WTC11 (cell line): ENCODE measurements around the gene OAS1. TPM values are rescaled to one million over a fixed set of nuclear protein-coding genes. Genes with fewer than 3 reads are reported as not detected.

Source experiments
- ATAC-seq: fragments of 200-7000 bp; cut with Tn5 transposase; 2 replicates; pipeline ENCODE4 v1.10.0; 2021; ENCODE audit warnings: mild to moderate bottlenecking, moderate library complexity
- CTCF ChIA-PET: fragments of 300-600 bp; sonication (Branson Sonifier 250); formaldehyde crosslinking; loops from one replicate; lab custom pipeline; 2021; ENCODE audit warnings: antibody characterized with exemption; lab: Charles Lee
- POLR2A ChIA-PET: fragments of 350-600 bp; sonication (Branson Sonifier 250); formaldehyde crosslinking; loops from one replicate; lab custom pipeline; 2021; ENCODE audit warnings: antibody characterized with exemption; lab: Charles Lee
- DNase-seq: peaks from one replicate; pipeline ENCODE4 v3.0.0; 2021; ENCODE audit warnings: low spot score
- H3K27ac Mint-ChIP-seq: 2 replicates; pipeline ENCODE4 v1.8.0; 2021; ENCODE audit warnings: mixed read lengths
- H3K27me3 Mint-ChIP-seq: 2 replicates; pipeline ENCODE4 v1.8.0; 2021; ENCODE audit warnings: low read depth, mild to moderate bottlenecking, moderate library complexity, mixed read lengths
- H3K36me3 Mint-ChIP-seq: 2 replicates; pipeline ENCODE4 v1.8.0; 2021; ENCODE audit warnings: mixed read lengths
- H3K4me1 Mint-ChIP-seq: 2 replicates; pipeline ENCODE4 v1.8.0; 2022; ENCODE audit warnings: mixed read lengths
- H3K4me3 Mint-ChIP-seq: 2 replicates; pipeline ENCODE4 v1.8.0; 2021; ENCODE audit warnings: mild to moderate bottlenecking, moderate library complexity, mixed read lengths
- H3K9me3 Mint-ChIP-seq: 2 replicates; pipeline ENCODE4 v1.8.0; 2021; ENCODE audit warnings: mixed read lengths
- ATF1 ChIP-seq: sonication (generic); formaldehyde crosslinking; IDR thresholded peaks from 2 replicates; pipeline ENCODE4 v1.8.1; 2023; ENCODE audit warnings: mild to moderate bottlenecking, moderate library complexity, missing genetic modification reagents
- ELF4 ChIP-seq: sonication (generic); formaldehyde crosslinking; IDR thresholded peaks from 2 replicates; pipeline ENCODE4 v1.8.1; 2022; ENCODE audit warnings: low read depth, mild to moderate bottlenecking, moderate library complexity, missing genetic modification reagents
- FOXJ3 ChIP-seq: sonication (generic); formaldehyde crosslinking; IDR thresholded peaks from 2 replicates; pipeline ENCODE4 v1.9.0; 2021; ENCODE audit warnings: missing genetic modification reagents, mild to moderate bottlenecking, borderline replicate concordance
- GTF2I ChIP-seq: fragments of 250-450 bp; sonication (Bioruptor Pico); conservative IDR thresholded peaks from 2 replicates; pipeline ENCODE4 v1.4.0; 2021; ENCODE audit warnings: mild to moderate bottlenecking
- HMGXB4 ChIP-seq: sonication (generic); formaldehyde crosslinking; IDR thresholded peaks from 2 replicates; pipeline ENCODE4 v1.8.1; 2023; ENCODE audit warnings: mild to moderate bottlenecking, moderate library complexity, missing genetic modification reagents
- KAT7 ChIP-seq: sonication (generic); formaldehyde crosslinking; IDR thresholded peaks from 2 replicates; pipeline ENCODE4 v1.8.1; 2023; ENCODE audit warnings: missing genetic modification reagents, mild to moderate bottlenecking, borderline replicate concordance
- MYBL2 ChIP-seq: sonication (generic); formaldehyde crosslinking; IDR thresholded peaks from 2 replicates; pipeline ENCODE4 v1.8.1; 2023; ENCODE audit warnings: mild to moderate bottlenecking, moderate library complexity, missing genetic modification reagents
- NFATC4 ChIP-seq: fragments of 250-450 bp; sonication (Bioruptor Pico); IDR thresholded peaks from 2 replicates; pipeline ENCODE4 v1.9.0; 2021; ENCODE audit warnings: mild to moderate bottlenecking
- NFYB ChIP-seq: sonication (generic); formaldehyde crosslinking; conservative IDR thresholded peaks from 2 replicates; pipeline ENCODE4 v1.8.0; 2022; ENCODE audit warnings: low read depth, missing genetic modification reagents
- SMAD3 ChIP-seq: sonication (generic); formaldehyde crosslinking; IDR thresholded peaks from 2 replicates; pipeline ENCODE4 v1.8.0; 2022; ENCODE audit warnings: missing genetic modification reagents, mild to moderate bottlenecking, borderline replicate concordance
- SOX15 ChIP-seq: fragments of 250-450 bp; sonication (Bioruptor Pico); IDR thresholded peaks from 2 replicates; pipeline ENCODE4 v1.9.0; 2021; ENCODE audit warnings: mild to moderate bottlenecking
- TEAD1 ChIP-seq: sonication (generic); formaldehyde crosslinking; IDR thresholded peaks from 2 replicates; pipeline ENCODE4 v1.8.0; 2022; ENCODE audit warnings: mild to moderate bottlenecking, missing genetic modification reagents
- ZBTB43 ChIP-seq: sonication (generic); formaldehyde crosslinking; IDR thresholded peaks from 2 replicates; pipeline ENCODE4 v1.8.1; 2023; ENCODE audit warnings: mild to moderate bottlenecking, missing genetic modification reagents
- ZNF121 ChIP-seq: sonication (generic); formaldehyde crosslinking; IDR thresholded peaks from 2 replicates; pipeline ENCODE4 v1.8.0; 2023; ENCODE audit warnings: missing genetic modification reagents
- ZNF138 ChIP-seq: sonication (generic); formaldehyde crosslinking; conservative IDR thresholded peaks from 2 replicates; pipeline ENCODE4 v1.8.1; 2022; ENCODE audit warnings: mild to moderate bottlenecking, moderate library complexity, missing genetic modification reagents
- total RNA-seq: library from RNA; stranded (reverse); gene quantifications from 3 replicates; pipeline ENCODE4 v1.2.3, GENCODE V29; 2021
- TF ChIP-seq, protein P1 (sequence below): sonication (generic); formaldehyde crosslinking; IDR thresholded peaks from 2 replicates; pipeline ENCODE4 v1.8.0; 2023; ENCODE audit warnings: missing genetic modification reagents, mild to moderate bottlenecking, borderline replicate concordance
- TF ChIP-seq, protein P2 (sequence below): sonication (generic); formaldehyde crosslinking; IDR thresholded peaks from 2 replicates; pipeline ENCODE4 v1.8.1; 2022; ENCODE audit warnings: missing genetic modification reagents, borderline replicate concordance
- TF ChIP-seq, protein P3 (sequence below): sonication (generic); formaldehyde crosslinking; IDR thresholded peaks from 2 replicates; pipeline ENCODE4 v1.8.1; 2022; ENCODE audit warnings: low read depth, missing genetic modification reagents, borderline replicate concordance
- TF ChIP-seq, protein P4 (sequence below): sonication (generic); formaldehyde crosslinking; IDR thresholded peaks from 2 replicates; pipeline ENCODE4 v1.8.1; 2022; ENCODE audit warnings: mild to moderate bottlenecking, moderate library complexity, missing genetic modification reagents
- TF ChIP-seq, protein P5 (sequence below): sonication (generic); formaldehyde crosslinking; IDR thresholded peaks from 2 replicates; pipeline ENCODE4 v1.8.0; 2022; ENCODE audit warnings: mild to moderate bottlenecking, missing genetic modification reagents
- TF ChIP-seq, protein P6 (sequence below): fragments of 250-450 bp; sonication (Bioruptor Pico); IDR thresholded peaks from 2 replicates; pipeline ENCODE4 v2.1.2; 2022; ENCODE audit warnings: mild to moderate bottlenecking, moderate library complexity
- TF ChIP-seq, protein P7 (sequence below): sonication (generic); formaldehyde crosslinking; IDR thresholded peaks from 2 replicates; pipeline ENCODE4 v1.8.1; 2022; ENCODE audit warnings: low read depth, mild to moderate bottlenecking, moderate library complexity, missing genetic modification reagents, borderline replicate concordance

Gene OAS1
- total RNA-seq, 1 experiment from 2014 or later = 0.24 TPM

GRCh38 chr12:112859291-112859690, 47.5 kb upstream of the OAS1 start:
- Mint-ChIP-seq H3K27ac (no peak overlapping the region), H3K27me3 (peaks cover 2% of the 10 kb centered on the region; the same call in 1 of the 2 replicates), H3K4me3 (no peak overlapping the region), H3K4me1 (peaks cover 11% of the 10 kb centered on the region), H3K36me3 (no peaks in the 10 kb centered on the region), H3K9me3 (no peaks in the 10 kb centered on the region; the same call in 1 of the 2 replicates)
- CTCF ChIA-PET = no interaction called here
- TF ChIP-seq FOXJ3 (no peak), ZNF138 (CRISPR knock-in tag) (no peak), ELF4 (CRISPR knock-in tag) (no peak), KAT7 (CRISPR knock-in tag) (no peak), GTF2I (no peak), MYBL2 (no peak), NFATC4 (CRISPR knock-in tag) (no peak)
- TF ChIP-seq, protein P1, sequence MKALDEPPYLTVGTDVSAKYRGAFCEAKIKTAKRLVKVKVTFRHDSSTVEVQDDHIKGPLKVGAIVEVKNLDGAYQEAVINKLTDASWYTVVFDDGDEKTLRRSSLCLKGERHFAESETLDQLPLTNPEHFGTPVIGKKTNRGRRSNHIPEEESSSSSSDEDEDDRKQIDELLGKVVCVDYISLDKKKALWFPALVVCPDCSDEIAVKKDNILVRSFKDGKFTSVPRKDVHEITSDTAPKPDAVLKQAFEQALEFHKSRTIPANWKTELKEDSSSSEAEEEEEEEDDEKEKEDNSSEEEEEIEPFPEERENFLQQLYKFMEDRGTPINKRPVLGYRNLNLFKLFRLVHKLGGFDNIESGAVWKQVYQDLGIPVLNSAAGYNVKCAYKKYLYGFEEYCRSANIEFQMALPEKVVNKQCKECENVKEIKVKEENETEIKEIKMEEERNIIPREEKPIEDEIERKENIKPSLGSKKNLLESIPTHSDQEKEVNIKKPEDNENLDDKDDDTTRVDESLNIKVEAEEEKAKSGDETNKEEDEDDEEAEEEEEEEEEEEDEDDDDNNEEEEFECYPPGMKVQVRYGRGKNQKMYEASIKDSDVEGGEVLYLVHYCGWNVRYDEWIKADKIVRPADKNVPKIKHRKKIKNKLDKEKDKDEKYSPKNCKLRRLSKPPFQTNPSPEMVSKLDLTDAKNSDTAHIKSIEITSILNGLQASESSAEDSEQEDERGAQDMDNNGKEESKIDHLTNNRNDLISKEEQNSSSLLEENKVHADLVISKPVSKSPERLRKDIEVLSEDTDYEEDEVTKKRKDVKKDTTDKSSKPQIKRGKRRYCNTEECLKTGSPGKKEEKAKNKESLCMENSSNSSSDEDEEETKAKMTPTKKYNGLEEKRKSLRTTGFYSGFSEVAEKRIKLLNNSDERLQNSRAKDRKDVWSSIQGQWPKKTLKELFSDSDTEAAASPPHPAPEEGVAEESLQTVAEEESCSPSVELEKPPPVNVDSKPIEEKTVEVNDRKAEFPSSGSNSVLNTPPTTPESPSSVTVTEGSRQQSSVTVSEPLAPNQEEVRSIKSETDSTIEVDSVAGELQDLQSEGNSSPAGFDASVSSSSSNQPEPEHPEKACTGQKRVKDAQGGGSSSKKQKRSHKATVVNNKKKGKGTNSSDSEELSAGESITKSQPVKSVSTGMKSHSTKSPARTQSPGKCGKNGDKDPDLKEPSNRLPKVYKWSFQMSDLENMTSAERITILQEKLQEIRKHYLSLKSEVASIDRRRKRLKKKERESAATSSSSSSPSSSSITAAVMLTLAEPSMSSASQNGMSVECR (CRISPR knock-in tag) = no peak
- DNase-seq (no peak), ATAC-seq (no peak)
- POLR2A ChIA-PET = no interaction called here

DNA sequence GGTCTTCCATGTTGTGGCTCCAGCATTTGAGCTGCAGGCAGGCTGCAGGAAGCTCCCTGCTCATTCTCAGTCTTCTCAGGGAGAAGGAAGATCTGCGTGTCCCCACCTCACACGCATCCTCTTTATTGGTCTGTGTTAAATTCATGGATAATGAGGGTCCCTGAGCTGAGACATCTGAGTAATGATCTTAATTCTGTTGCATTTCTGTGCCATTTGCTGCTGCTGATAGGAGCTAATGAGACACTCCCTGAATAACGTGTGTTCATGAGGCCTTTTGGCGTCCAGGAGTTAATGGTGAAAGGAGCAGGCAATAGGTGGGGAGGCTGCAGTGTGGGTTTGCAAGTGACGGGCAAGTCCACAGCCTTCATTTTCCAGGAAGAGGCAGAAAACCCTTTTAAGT, 46.6 kb upstream of the OAS1 start:
- CTCF ChIA-PET = no interaction called here
- DNase-seq (no peak), ATAC-seq (no peak)
- Mint-ChIP-seq H3K36me3 (no peaks in the 10 kb centered on the region), H3K9me3 (no peaks in the 10 kb centered on the region; the same call in 1 of the 2 replicates), H3K4me3 (no peak overlapping the region), H3K27me3 (peaks cover 2% of the 10 kb centered on the region), H3K4me1 (peaks cover 7% of the 10 kb centered on the region), H3K27ac (no peak overlapping the region)
- POLR2A ChIA-PET = no interaction called here
- TF ChIP-seq, protein P2, sequence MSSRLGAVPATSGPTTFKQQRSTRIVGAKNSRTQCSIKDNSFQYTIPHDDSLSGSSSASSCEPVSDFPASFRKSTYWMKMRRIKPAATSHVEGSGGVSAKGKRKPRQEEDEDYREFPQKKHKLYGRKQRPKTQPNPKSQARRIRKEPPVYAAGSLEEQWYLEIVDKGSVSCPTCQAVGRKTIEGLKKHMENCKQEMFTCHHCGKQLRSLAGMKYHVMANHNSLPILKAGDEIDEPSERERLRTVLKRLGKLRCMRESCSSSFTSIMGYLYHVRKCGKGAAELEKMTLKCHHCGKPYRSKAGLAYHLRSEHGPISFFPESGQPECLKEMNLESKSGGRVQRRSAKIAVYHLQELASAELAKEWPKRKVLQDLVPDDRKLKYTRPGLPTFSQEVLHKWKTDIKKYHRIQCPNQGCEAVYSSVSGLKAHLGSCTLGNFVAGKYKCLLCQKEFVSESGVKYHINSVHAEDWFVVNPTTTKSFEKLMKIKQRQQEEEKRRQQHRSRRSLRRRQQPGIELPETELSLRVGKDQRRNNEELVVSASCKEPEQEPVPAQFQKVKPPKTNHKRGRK = no peak
- TF ChIP-seq ATF1 (CRISPR knock-in tag) (no peak), TEAD1 (CRISPR knock-in tag) (no peak), NFYB (no peak), NFATC4 (CRISPR knock-in tag) (no peak), SOX15 (CRISPR knock-in tag) (no peak), ZBTB43 (no peak), HMGXB4 (CRISPR knock-in tag) (no peak), ZNF121 (CRISPR knock-in tag) (no peak), SMAD3 (CRISPR knock-in tag) (no peak)
- TF ChIP-seq, protein P3, sequence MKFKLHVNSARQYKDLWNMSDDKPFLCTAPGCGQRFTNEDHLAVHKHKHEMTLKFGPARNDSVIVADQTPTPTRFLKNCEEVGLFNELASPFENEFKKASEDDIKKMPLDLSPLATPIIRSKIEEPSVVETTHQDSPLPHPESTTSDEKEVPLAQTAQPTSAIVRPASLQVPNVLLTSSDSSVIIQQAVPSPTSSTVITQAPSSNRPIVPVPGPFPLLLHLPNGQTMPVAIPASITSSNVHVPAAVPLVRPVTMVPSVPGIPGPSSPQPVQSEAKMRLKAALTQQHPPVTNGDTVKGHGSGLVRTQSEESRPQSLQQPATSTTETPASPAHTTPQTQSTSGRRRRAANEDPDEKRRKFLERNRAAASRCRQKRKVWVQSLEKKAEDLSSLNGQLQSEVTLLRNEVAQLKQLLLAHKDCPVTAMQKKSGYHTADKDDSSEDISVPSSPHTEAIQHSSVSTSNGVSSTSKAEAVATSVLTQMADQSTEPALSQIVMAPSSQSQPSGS (CRISPR knock-in tag) = no peak
- TF ChIP-seq, protein P4, sequence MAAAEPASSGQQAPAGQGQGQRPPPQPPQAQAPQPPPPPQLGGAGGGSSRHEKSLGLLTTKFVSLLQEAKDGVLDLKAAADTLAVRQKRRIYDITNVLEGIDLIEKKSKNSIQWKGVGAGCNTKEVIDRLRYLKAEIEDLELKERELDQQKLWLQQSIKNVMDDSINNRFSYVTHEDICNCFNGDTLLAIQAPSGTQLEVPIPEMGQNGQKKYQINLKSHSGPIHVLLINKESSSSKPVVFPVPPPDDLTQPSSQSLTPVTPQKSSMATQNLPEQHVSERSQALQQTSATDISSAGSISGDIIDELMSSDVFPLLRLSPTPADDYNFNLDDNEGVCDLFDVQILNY (CRISPR knock-in tag) = no peak
- TF ChIP-seq, protein P5, sequence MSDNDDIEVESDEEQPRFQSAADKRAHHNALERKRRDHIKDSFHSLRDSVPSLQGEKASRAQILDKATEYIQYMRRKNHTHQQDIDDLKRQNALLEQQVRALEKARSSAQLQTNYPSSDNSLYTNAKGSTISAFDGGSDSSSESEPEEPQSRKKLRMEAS = no peak
- TF ChIP-seq, protein P6, sequence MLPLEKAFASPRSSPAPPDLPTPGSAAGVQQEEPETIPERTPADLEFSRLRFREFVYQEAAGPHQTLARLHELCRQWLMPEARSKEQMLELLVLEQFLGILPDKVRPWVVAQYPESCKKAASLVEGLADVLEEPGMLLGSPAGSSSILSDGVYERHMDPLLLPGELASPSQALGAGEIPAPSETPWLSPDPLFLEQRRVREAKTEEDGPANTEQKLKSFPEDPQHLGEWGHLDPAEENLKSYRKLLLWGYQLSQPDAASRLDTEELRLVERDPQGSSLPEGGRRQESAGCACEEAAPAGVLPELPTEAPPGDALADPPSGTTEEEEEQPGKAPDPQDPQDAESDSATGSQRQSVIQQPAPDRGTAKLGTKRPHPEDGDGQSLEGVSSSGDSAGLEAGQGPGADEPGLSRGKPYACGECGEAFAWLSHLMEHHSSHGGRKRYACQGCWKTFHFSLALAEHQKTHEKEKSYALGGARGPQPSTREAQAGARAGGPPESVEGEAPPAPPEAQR (CRISPR knock-in tag) = no peak
- TF ChIP-seq, protein P7, sequence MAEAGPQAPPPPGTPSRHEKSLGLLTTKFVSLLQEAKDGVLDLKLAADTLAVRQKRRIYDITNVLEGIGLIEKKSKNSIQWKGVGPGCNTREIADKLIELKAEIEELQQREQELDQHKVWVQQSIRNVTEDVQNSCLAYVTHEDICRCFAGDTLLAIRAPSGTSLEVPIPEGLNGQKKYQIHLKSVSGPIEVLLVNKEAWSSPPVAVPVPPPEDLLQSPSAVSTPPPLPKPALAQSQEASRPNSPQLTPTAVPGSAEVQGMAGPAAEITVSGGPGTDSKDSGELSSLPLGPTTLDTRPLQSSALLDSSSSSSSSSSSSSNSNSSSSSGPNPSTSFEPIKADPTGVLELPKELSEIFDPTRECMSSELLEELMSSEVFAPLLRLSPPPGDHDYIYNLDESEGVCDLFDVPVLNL (CRISPR knock-in tag) = no peak
